PC-9 (cell line): ENCODE data around the gene PITPNC1. TPM values are rescaled to one million over a fixed set of nuclear protein-coding genes. Genes with fewer than 3 reads are reported as not detected.

Source experiments
- BruUV-seq: library from RNA; stranded (reverse); fragments of 400-500 nt; replicated peaks from 2 replicates; lab custom pipeline; 2021; lab: Mats Ljungman, UMichigan
- CTCF ChIA-PET: fragments of 300-600 bp; sonication (Branson Sonifier 250); formaldehyde crosslinking; loops from one replicate; lab custom pipeline; 2022; ENCODE audit warnings: antibody characterized with exemption; lab: Charles Lee
- POLR2A ChIA-PET: fragments of 300-600 bp; sonication (Branson Sonifier 250); formaldehyde crosslinking; loops from one replicate; lab custom pipeline; 2022; ENCODE audit warnings: antibody characterized with exemption; ENCODE audit not compliant: unreplicated experiment; lab: Charles Lee
- DNase-seq, 2 experiments: peaks; one replicate each; pipeline versions ENCODE4 v3.0.0 to v3.0.0-alpha.2; 2015 to 2022; ENCODE audit warnings: mixed read lengths in 1 of 2
- H2AFZ ChIP-seq: fragments of 200-600 bp; sonication (generic); 2 replicates; pipeline ENCODE4 v1.8.1; 2017; ENCODE audit warnings: antibody characterized with exemption
- H3F3A ChIP-seq: fragments of 200-600 bp; sonication (generic); 2 replicates; pipeline ENCODE4 v1.8.1; 2017; ENCODE audit warnings: antibody characterized with exemption, mild to moderate bottlenecking, low read depth; ENCODE audit not compliant: insufficient read depth
- H3K27ac ChIP-seq: fragments of 200-600 bp; sonication (generic); 2 replicates; pipeline ENCODE4 v1.6.1; 2016; ENCODE audit warnings: mixed run types
- H3K27me3 ChIP-seq: fragments of 200-600 bp; sonication (generic); 2 replicates; pipeline ENCODE4 v1.6.1; 2016; ENCODE audit warnings: low read depth, mixed run types; ENCODE audit not compliant: insufficient read depth
- H3K36me3 ChIP-seq: fragments of 200-600 bp; sonication (generic); 2 replicates; pipeline ENCODE4 v1.6.1; 2016; ENCODE audit warnings: low read depth, mixed run types
- H3K4me1 ChIP-seq: fragments of 200-600 bp; sonication (generic); replicated peaks from 2 replicates; pipeline ENCODE4 v1.6.1; 2016; ENCODE audit warnings: mixed run types; ENCODE audit not compliant: insufficient read depth
- H3K4me2 ChIP-seq: fragments of 200-600 bp; sonication (generic); 2 replicates; pipeline ENCODE4 v1.6.1; 2017; ENCODE audit warnings: mixed run types
- H3K4me3 ChIP-seq: fragments of 200-600 bp; sonication (generic); 2 replicates; pipeline ENCODE4 v1.6.1; 2016; ENCODE audit warnings: mixed run types
- H3K79me2 ChIP-seq: fragments of 200-600 bp; sonication (generic); 2 replicates; pipeline ENCODE4 v1.6.1; 2017; ENCODE audit warnings: low read depth, mixed run types
- H3K9me2 ChIP-seq: fragments of 200-600 bp; sonication (generic); 2 replicates; pipeline ENCODE4 v1.8.1; 2017; ENCODE audit warnings: mild to moderate bottlenecking; ENCODE audit not compliant: insufficient read depth
- H3K9me3 ChIP-seq: fragments of 200-600 bp; sonication (generic); 2 replicates; pipeline ENCODE4 v1.8.1; 2016; ENCODE audit warnings: low read depth; ENCODE audit not compliant: insufficient read depth
- H4K20me1 ChIP-seq: fragments of 200-600 bp; sonication (generic); 2 replicates; pipeline ENCODE4 v1.8.1; 2017; ENCODE audit not compliant: insufficient read depth
- EZH2 ChIP-seq: fragments of 200-600 bp; sonication (generic); IDR thresholded peaks from 2 replicates; pipeline ENCODE4 v1.8.0; 2017; ENCODE audit warnings: antibody characterized with exemption, low read depth
- intact Hi-C: fragments of 100-400 bp; cut with micrococcal nuclease; formaldehyde crosslinking; loops from one replicate; pipeline ENCODE4 v1.10.0; 2022; ENCODE audit not compliant: unreplicated experiment
- total RNA-seq: library from RNA; stranded (reverse); gene quantifications from 2 replicates; pipeline ENCODE4 v1.2.3, GENCODE V29; 2021
- TF ChIP-seq, protein P1 (sequence below): fragments of 200-600 bp; sonication (generic); conservative IDR thresholded peaks from 2 replicates; pipeline ENCODE4 v1.6.1; 2017; ENCODE audit warnings: mixed run types, antibody characterized with exemption, mild to moderate bottlenecking, moderate library complexity

Gene PITPNC1
- total RNA-seq, 1 experiment from 2014 or later, result 6.0 TPM

DNA sequence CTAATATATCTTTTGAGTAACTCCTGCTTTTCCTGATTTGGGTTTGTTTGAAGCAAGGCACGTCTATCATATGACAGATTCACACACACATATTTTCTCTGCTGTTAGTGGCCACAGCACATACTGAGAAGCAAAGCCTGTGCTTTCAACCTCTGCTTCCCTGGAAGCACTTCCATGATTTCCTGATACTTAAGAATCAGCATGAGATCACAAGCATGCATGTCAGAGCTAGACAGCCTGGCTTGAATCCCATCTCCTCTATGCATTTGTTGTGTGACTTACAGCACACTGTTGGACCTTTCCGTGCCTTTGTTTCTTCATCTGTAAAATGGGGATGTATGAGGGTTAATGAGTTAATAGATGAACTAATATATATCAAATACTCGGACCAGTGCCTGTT lies 189.6 kb downstream of the PITPNC1 start:
- Histone ChIP-seq H4K20me1 (no peaks in the 10 kb centered on the region), H2AFZ (no peak overlapping the region), H3F3A (no peaks in the 10 kb centered on the region), H3K36me3 (no peaks in the 10 kb centered on the region), H3K9me2 (no peaks in the 10 kb centered on the region), H3K4me1 (no peaks in the 10 kb centered on the region), H3K4me3 (no peak overlapping the region), H3K4me2 (no peak overlapping the region), H3K27ac (no peak overlapping the region), H3K9me3 (no peaks in the 10 kb centered on the region), H3K79me2 (no peaks in the 10 kb centered on the region), H3K27me3 (no peaks in the 10 kb centered on the region)
- intact Hi-C loops, result no loop called here
- no peak for TF ChIP-seq EZH2
- TF ChIP-seq, protein P1, sequence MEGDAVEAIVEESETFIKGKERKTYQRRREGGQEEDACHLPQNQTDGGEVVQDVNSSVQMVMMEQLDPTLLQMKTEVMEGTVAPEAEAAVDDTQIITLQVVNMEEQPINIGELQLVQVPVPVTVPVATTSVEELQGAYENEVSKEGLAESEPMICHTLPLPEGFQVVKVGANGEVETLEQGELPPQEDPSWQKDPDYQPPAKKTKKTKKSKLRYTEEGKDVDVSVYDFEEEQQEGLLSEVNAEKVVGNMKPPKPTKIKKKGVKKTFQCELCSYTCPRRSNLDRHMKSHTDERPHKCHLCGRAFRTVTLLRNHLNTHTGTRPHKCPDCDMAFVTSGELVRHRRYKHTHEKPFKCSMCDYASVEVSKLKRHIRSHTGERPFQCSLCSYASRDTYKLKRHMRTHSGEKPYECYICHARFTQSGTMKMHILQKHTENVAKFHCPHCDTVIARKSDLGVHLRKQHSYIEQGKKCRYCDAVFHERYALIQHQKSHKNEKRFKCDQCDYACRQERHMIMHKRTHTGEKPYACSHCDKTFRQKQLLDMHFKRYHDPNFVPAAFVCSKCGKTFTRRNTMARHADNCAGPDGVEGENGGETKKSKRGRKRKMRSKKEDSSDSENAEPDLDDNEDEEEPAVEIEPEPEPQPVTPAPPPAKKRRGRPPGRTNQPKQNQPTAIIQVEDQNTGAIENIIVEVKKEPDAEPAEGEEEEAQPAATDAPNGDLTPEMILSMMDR, result no peak
- BruUV-seq, result no TSS peak
- DNase-seq, result no peak
- ChIA-PET POLR2A (no interaction called here), CTCF (no interaction called here)

DNA sequence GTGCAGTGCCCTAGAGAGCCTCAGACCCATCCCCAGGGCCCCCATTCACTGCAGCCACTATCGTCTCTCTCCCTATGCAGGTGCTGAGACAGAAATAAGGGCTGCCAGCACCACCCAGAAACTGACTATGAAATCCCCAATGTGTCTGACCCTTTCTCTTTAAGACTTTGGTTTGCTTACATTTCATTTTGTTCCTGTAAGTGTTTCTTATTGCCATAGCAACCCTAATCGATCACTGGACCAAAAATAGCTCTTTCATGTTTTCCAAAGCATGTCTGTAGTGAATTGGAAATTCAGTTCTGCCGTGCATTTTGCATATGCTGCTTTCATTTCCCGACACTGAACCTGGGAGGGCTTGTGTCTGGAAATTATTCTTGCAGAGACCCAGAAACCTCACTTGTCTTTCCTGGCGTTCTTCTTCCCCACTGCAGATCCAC lies 192.0 kb downstream of the PITPNC1 start:
- BruUV-seq, result no TSS peak
- H3K9me2 ChIP-seq, result no peaks in the 10 kb centered on the region
- ChIA-PET CTCF (no interaction called here), POLR2A (no interaction called here)
- no peaks in the 10 kb centered on the region for H3K27me3 ChIP-seq
- H3K4me3 ChIP-seq, result no peak overlapping the region
- H3K79me2 ChIP-seq, result no peaks in the 10 kb centered on the region
- H3F3A ChIP-seq, result no peaks in the 10 kb centered on the region
- H3K4me2 ChIP-seq, result no peak overlapping the region
- no peaks in the 10 kb centered on the region for H3K9me3 ChIP-seq
- intact Hi-C loops, result no loop called here
- no peak overlapping the region for H3K27ac ChIP-seq
- TF ChIP-seq, protein P1, result no peak
- TF ChIP-seq EZH2, result no peak
- H3K36me3 ChIP-seq, result no peaks in the 10 kb centered on the region
- H4K20me1 ChIP-seq, result no peaks in the 10 kb centered on the region
- H2AFZ ChIP-seq, result no peak overlapping the region
- no peak for DNase-seq
- no peaks in the 10 kb centered on the region for H3K4me1 ChIP-seq

DNA sequence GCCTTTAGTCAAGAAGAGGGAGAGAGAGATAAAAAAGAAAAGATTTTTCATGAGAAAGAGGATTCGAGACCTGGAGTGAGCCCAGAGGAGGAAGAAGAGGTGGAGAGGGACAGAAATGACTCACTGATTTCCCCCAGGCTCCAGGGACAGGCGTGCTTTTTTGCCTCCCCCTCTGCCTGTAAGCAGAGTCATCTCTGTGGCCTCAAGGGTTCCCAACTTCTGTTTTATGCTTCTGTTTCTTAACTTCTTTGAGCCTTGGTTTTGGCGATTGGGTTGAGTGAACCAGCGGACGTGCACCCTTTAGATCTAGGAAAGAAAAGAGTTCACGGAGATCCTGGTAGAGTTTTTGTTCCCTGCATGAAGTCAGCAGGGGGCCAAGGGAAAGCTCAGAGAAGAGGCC lies 192.8 kb downstream of the PITPNC1 start:
- CTCF ChIA-PET, result no interaction called here
- H3K4me2 ChIP-seq, result no peak overlapping the region
- intact Hi-C loops, result no loop called here
- H3K27ac ChIP-seq, result no peak overlapping the region
- H3K9me3 ChIP-seq, result no peaks in the 10 kb centered on the region
- TF ChIP-seq, protein P1, result no peak
- TF ChIP-seq EZH2, result no peak
- H3K9me2 ChIP-seq, result no peaks in the 10 kb centered on the region
- H2AFZ ChIP-seq, result no peak overlapping the region
- no TSS peak for BruUV-seq
- no peaks in the 10 kb centered on the region for H4K20me1 ChIP-seq
- POLR2A ChIA-PET, result interaction anchor here (0.7 kb wide), 1 partner anchor 14 kb away, joined by 7 read pairs; no protein-coding TSS in a partner anchor
- no peak overlapping the region for H3K4me3 ChIP-seq
- no peak for DNase-seq
- no peaks in the 10 kb centered on the region for H3K79me2 ChIP-seq
- H3K27me3 ChIP-seq, result no peaks in the 10 kb centered on the region
- no peaks in the 10 kb centered on the region for H3F3A ChIP-seq
- H3K4me1 ChIP-seq, result no peaks in the 10 kb centered on the region
- no peaks in the 10 kb centered on the region for H3K36me3 ChIP-seq
